HCT116 (cell line): ENCODE results near the gene SUFU. TPM values are rescaled to one million over a fixed set of nuclear protein-coding genes. Genes with fewer than 3 reads are reported as not detected.

Experiments
- ATAC-seq: fragments of 200-7000 bp; cut with Tn5 transposase; 2 replicates; pipeline ENCODE4 v1.9.1; 2020; ENCODE audit warnings: mild to moderate bottlenecking, moderate library complexity
- BruUV-seq: library from RNA; stranded (reverse); fragments of 400-500 nt; replicated peaks from 2 replicates; lab custom pipeline; 2021; lab: Mats Ljungman, UMichigan
- CTCF ChIA-PET: fragments of 300-600 bp; sonication (Branson Sonifier 250); formaldehyde crosslinking; loops from one replicate; lab custom pipeline; 2021; ENCODE audit warnings: antibody characterized with exemption; lab: Charles Lee
- POLR2A ChIA-PET: fragments of 300-600, 350-600 bp; sonication (Branson Sonifier 250); formaldehyde crosslinking; loops from one replicate; lab custom pipeline; 2021; ENCODE audit warnings: antibody characterized with exemption; lab: Charles Lee
- RAD21 ChIA-PET, 2 experiments: fragments of 300-600 bp; sonication (Branson Sonifier 250); formaldehyde crosslinking; loops; one replicate each; lab custom pipeline; 2023; ENCODE audit warnings: low total read pairs in 2 of 2; ENCODE audit not compliant: uncharacterized antibody in 2 of 2, unreplicated experiment in 2 of 2, low non-redundant PET in 1 of 2; lab: Charles Lee
- DNase-seq: peaks from one replicate; pipeline ENCODE4 v3.0.0-alpha.2; 2010; ENCODE audit warnings: low read depth, low spot score
- H2AFZ ChIP-seq: fragments of 200-600 bp; shearing (Covaris generic), sonication (generic); 2 replicates; pipeline ENCODE4 v1.6.1; 2017; ENCODE audit warnings: low read depth, mixed run types, mixed read lengths, antibody characterized with exemption, low read length; ENCODE audit not compliant: poor library complexity, severe bottlenecking
- H3K27ac ChIP-seq: 2 replicates; pipeline ENCODE4 v1.5.1; 2012; ENCODE audit warnings: low read depth, low read length
- H3K27me3 ChIP-seq: fragments of 200-600 bp; sonication (generic); 2 replicates; pipeline ENCODE4 v1.6.1; 2016; ENCODE audit warnings: mixed run types, low read length, mixed read lengths; ENCODE audit not compliant: insufficient read depth
- H3K36me3 ChIP-seq, 2 experiments: fragments of 200-500 bp in 1 of 2; fragments of 200-600 bp in 1 of 2; sonication (Bioruptor generic) in 1 of 2; sonication (generic) in 1 of 2; 2 replicates each; pipeline versions ENCODE4 v1.5.1 to v1.6.1; 2014 to 2016; ENCODE audit warnings: low read length in 2 of 2, inconsistent platforms in 1 of 2, mixed read lengths in 1 of 2, mixed run types in 1 of 2; ENCODE audit not compliant: insufficient read depth in 2 of 2, control insufficient read depth in 1 of 2
- H3K4me1 ChIP-seq, 2 experiments: fragments of 200-600 bp in 1 of 2; sonication (generic) in 1 of 2; 2 replicates each; pipeline versions ENCODE4 v1.5.1 to v1.6.1; 2012 to 2017; ENCODE audit warnings: low read length in 2 of 2, inconsistent platforms in 1 of 2, mild to moderate bottlenecking in 1 of 2, mixed read lengths in 1 of 2, mixed run types in 1 of 2, moderate library complexity in 1 of 2; ENCODE audit not compliant: insufficient read depth in 2 of 2, control insufficient read depth in 1 of 2
- H3K4me2 ChIP-seq: fragments of 200-600 bp; sonication (generic); 2 replicates; pipeline ENCODE4 v1.6.1; 2017; ENCODE audit warnings: mixed run types, low read length, mixed read lengths
- H3K4me3 ChIP-seq, 2 experiments: fragments of 200-600 bp in 1 of 2; sonication (generic) in 1 of 2; replicated peaks in 1 of 2; 2 replicates each; pipeline ENCODE4 v1.5.1; 2011 to 2016; ENCODE audit warnings: low read length in 2 of 2, control low read depth in 1 of 2, low read depth in 1 of 2, mild to moderate bottlenecking in 1 of 2, mixed read lengths in 1 of 2, mixed run types in 1 of 2
- H3K79me2 ChIP-seq: fragments of 200-600 bp; sonication (generic); 2 replicates; pipeline ENCODE4 v1.6.1; 2017; ENCODE audit warnings: mild to moderate bottlenecking, mixed run types, low read length, moderate library complexity, mixed read lengths; ENCODE audit not compliant: insufficient read depth
- H3K9ac ChIP-seq: fragments of 200-600 bp; sonication (generic); 2 replicates; pipeline ENCODE4 v1.6.1; 2016; ENCODE audit warnings: low read length, mixed read lengths
- H3K9me2 ChIP-seq: fragments of 200-600 bp; sonication (generic), shearing (Covaris generic); 2 replicates; pipeline ENCODE4 v1.6.1; 2017; ENCODE audit warnings: mixed run types, mild to moderate bottlenecking, moderate library complexity; ENCODE audit not compliant: insufficient read depth
- H3K9me3 ChIP-seq, 2 experiments: fragments of 200-500 bp in 1 of 2; fragments of 200-600 bp in 1 of 2; sonication (Bioruptor generic) in 1 of 2; sonication (generic) in 1 of 2; 2 replicates each; pipeline ENCODE4 v1.6.1; 2014 to 2017; ENCODE audit warnings: low read length in 2 of 2, mixed read lengths in 2 of 2, inconsistent platforms in 1 of 2, low read depth in 1 of 2, mild to moderate bottlenecking in 1 of 2, mixed run types in 1 of 2, moderate library complexity in 1 of 2; ENCODE audit not compliant: control insufficient read depth in 1 of 2, insufficient read depth in 1 of 2
- H4K20me1 ChIP-seq: fragments of 200-600 bp; sonication (generic), shearing (Covaris generic); 2 replicates; pipeline ENCODE4 v1.6.1; 2017; ENCODE audit warnings: mixed run types, mild to moderate bottlenecking, moderate library complexity; ENCODE audit not compliant: insufficient read depth
- CBX3 ChIP-seq: IDR thresholded peaks from 2 replicates; pipeline ENCODE4 v1.6.1; 2012; ENCODE audit warnings: low read depth
- EGR1 ChIP-seq: IDR thresholded peaks from 2 replicates; pipeline ENCODE4 v1.6.1; 2012; ENCODE audit warnings: low read depth
- FOSL1 ChIP-seq: IDR thresholded peaks from 2 replicates; pipeline ENCODE4 v1.6.1; 2012; ENCODE audit warnings: low read depth
- MAX ChIP-seq: IDR thresholded peaks from 2 replicates; pipeline ENCODE4 v1.6.1; 2012
- RAD21 ChIP-seq: IDR thresholded peaks from 2 replicates; pipeline ENCODE4 v1.6.1; 2012; ENCODE audit warnings: low read depth, mild to moderate bottlenecking
- SP1 ChIP-seq: IDR thresholded peaks from 2 replicates; pipeline ENCODE4 v1.6.1; 2012; ENCODE audit warnings: low read depth
- SRF ChIP-seq: IDR thresholded peaks from 2 replicates; pipeline ENCODE4 v1.6.1; 2012; ENCODE audit warnings: low read depth
- ZFX ChIP-seq: fragments of 450-650 bp; IDR thresholded peaks from 2 replicates; pipeline ENCODE4 v1.6.1; 2017
- ZNF274 ChIP-seq: fragments of 200-500 bp; sonication (Bioruptor generic); IDR thresholded peaks from 2 replicates; pipeline ENCODE4 v1.6.1; 2014; ENCODE audit warnings: mild to moderate bottlenecking, low read depth, low read length, inconsistent platforms
- intact Hi-C: fragments of 100-400 bp; cut with micrococcal nuclease; formaldehyde crosslinking; loops from 2 replicates; pipeline ENCODE4 v1.10.0; 2022
- total RNA-seq: library from RNA; stranded (reverse); gene quantifications from one replicate; pipeline ENCODE4 v1.2.1, GENCODE V29; 2021; ENCODE audit not compliant: unreplicated experiment
- TF ChIP-seq, protein P1 (sequence below): IDR thresholded peaks from 2 replicates; pipeline ENCODE4 v1.6.1; 2012

SUFU gene
- total RNA-seq, 1 experiment from 2014 or later: 18.8 TPM

DNA sequence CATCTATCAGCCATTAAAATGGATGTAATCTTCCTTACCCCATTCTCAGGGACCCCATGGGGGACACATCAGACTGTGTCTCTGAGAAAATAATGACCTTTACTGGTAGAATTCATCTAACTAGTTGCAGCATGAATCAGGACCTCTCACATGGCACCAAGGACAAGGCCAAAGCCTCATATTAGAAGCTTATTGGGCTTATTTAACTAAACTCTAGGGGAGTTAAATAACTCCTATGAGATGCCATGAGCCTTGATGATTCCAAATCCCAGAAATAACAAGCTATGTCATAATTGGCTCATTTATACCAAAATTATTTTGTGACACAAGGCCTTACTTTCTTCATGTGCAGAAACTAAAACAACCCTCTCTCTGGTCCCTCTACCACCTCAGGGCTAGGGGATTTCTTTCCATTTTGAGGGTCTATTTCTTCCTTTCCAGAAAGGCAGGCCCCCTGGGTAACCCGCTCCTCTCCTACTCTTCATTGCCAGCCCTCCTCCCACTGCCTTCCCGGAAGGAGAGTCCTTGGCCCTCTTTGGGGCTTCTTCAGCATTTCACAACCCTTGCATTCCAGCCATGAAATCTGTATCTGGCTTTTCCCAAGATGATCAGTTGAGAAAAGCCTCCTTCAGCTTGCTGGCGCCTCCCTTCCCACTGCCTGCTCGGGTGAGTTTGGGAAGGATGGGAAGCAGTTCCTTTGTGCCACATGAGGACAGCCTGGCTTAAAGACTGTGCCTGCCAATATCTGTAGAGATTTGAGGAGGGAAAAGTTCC, 98.7 kb downstream of the SUFU start:
- no TSS peak for BruUV-seq
- no peaks in the 10 kb centered on the region for H3K9me3 ChIP-seq
- no peak for DNase-seq
- H3K4me2 ChIP-seq: peak overlapping the region; percentile 5; the same call in 1 of the 2 replicates
- ChIA-PET CTCF (interaction anchor here (0.8 to 1.3 kb wide), 2 partner anchors 9 to 19 kb away, joined by 3 read pairs; no protein-coding TSS in a partner anchor), RAD21 (no interaction called here), POLR2A (no interaction called here)
- no peaks in the 10 kb centered on the region for H3K9me2 ChIP-seq
- no peak for ATAC-seq
- no peak overlapping the region for H3K27ac ChIP-seq
- H2AFZ ChIP-seq: no peak overlapping the region
- TF ChIP-seq SP1 (no peak), EGR1 (no peak), ZFX (no peak), CBX3 (no peak), FOSL1 (no peak), RAD21 (no peak), MAX (no peak), ZNF274 (no peak), SRF (no peak)
- TF ChIP-seq, protein P1, sequence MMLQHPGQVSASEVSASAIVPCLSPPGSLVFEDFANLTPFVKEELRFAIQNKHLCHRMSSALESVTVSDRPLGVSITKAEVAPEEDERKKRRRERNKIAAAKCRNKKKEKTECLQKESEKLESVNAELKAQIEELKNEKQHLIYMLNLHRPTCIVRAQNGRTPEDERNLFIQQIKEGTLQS: no peak
- H3K9ac ChIP-seq: no peak overlapping the region; the same call in 1 of the 2 replicates
- no peak overlapping the region for H3K4me3 ChIP-seq
- no peaks in the 10 kb centered on the region for H3K79me2 ChIP-seq
- no peaks in the 10 kb centered on the region for H3K27me3 ChIP-seq
- no peaks in the 10 kb centered on the region for H4K20me1 ChIP-seq
- peaks cover 0 to 3% of the 10 kb centered on the region in 2 experiments; a peak in 1 of 4 replicates for H3K36me3 ChIP-seq
- intact Hi-C loops: no loop called here
- peaks cover 47 to 56% of the 10 kb centered on the region in 2 experiments for H3K4me1 ChIP-seq
